Ishikawa (cell line): ENCODE results near the gene PIK3AP1.

ENCODE experiments used
- CEBPB ChIP-seq: IDR thresholded peaks from 2 replicates; pipeline ENCODE4 v1.6.1; 2012
- CREB1 ChIP-seq: IDR thresholded peaks from 2 replicates; pipeline ENCODE4 v1.6.1; 2012; ENCODE audit warnings: low read depth
- EGR1 ChIP-seq: IDR thresholded peaks from 2 replicates; pipeline ENCODE4 v1.6.1; 2012
- EP300 ChIP-seq: IDR thresholded peaks from 2 replicates; pipeline ENCODE4 v1.6.1; 2012; ENCODE audit warnings: borderline replicate concordance
- FOXM1 ChIP-seq: IDR thresholded peaks from 2 replicates; pipeline ENCODE4 v1.6.1; 2012; ENCODE audit warnings: low read depth, borderline replicate concordance
- NFIC ChIP-seq: IDR thresholded peaks from 2 replicates; pipeline ENCODE4 v1.6.1; 2012
- RAD21 ChIP-seq: IDR thresholded peaks from 2 replicates; pipeline ENCODE4 v1.6.1; 2012; ENCODE audit warnings: low read depth
- TAF1 ChIP-seq: IDR thresholded peaks from 2 replicates; pipeline ENCODE4 v1.6.1; 2012; ENCODE audit warnings: low read depth, mild to moderate bottlenecking
- TCF12 ChIP-seq: IDR thresholded peaks from 2 replicates; pipeline ENCODE4 v1.6.1; 2012; ENCODE audit warnings: low read depth
- TEAD4 ChIP-seq: IDR thresholded peaks from 2 replicates; pipeline ENCODE4 v1.6.1; 2012
- YY1 ChIP-seq: IDR thresholded peaks from 2 replicates; pipeline ENCODE4 v1.6.1; 2012; ENCODE audit warnings: low read depth
- ZBTB7A ChIP-seq: IDR thresholded peaks from 2 replicates; pipeline ENCODE4 v1.6.1; 2012; ENCODE audit warnings: low read depth
- TF ChIP-seq, protein P1 (sequence below): IDR thresholded peaks from 2 replicates; pipeline ENCODE4 v1.6.1; 2012
- TF ChIP-seq, protein P2 (sequence below): IDR thresholded peaks from 2 replicates; pipeline ENCODE4 v1.6.1; 2012
- TF ChIP-seq, protein P3 (sequence below): IDR thresholded peaks from 2 replicates; pipeline ENCODE4 v1.6.1; 2012; ENCODE audit warnings: low read depth, mild to moderate bottlenecking

Gene PIK3AP1

DNA sequence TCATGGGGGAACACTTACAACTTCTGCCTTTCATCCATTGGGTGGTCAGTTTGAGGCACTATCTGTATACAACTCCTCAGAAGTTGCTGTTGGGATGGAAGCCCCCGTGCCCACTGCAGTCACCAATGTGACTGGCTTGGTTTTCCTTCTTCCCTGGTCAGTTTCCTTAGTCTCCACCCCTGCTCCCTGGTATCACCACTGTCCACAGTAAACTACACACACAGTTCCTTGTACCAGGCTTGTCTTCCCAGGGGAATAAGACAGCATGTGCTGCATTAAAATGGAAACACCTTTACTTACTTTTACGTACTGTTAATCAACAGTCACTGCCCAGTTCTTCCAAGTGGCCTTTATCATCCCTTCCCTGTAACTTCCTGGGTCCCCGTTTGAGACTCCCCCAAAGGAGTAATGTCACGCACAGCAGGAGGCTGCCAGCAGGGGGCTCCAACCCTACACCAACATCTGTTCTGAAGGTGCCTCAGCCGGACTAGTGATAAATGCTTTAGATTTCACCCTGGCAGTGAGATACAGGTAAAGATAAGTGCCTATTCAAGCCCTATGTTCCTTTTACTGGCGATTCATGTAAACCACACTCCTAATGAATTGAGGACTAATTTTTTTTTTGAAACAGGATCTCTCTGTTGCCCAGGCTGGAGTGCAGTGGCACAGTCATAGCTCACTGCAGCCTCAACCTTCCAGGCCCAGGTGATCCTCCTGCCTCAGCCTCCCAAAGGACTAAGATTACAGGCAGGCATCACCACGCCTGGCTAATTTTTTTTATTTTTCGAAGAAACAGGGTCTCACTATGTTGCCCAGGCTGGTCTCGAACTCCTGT, 45.3 kb upstream of the PIK3AP1 start:
- TF ChIP-seq NFIC (no peak), FOXM1 (no peak), RAD21 (peak; percentile 70), EP300 (no peak)
- TF ChIP-seq, protein P1, sequence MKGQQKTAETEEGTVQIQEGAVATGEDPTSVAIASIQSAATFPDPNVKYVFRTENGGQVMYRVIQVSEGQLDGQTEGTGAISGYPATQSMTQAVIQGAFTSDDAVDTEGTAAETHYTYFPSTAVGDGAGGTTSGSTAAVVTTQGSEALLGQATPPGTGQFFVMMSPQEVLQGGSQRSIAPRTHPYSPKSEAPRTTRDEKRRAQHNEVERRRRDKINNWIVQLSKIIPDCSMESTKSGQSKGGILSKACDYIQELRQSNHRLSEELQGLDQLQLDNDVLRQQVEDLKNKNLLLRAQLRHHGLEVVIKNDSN: no peak
- TF ChIP-seq, protein P2, sequence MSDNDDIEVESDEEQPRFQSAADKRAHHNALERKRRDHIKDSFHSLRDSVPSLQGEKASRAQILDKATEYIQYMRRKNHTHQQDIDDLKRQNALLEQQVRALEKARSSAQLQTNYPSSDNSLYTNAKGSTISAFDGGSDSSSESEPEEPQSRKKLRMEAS: no peak

- no peak for TF ChIP-seq RAD21
- TF ChIP-seq, protein P1: no peak
- no peak for TF ChIP-seq CEBPB
- TF ChIP-seq YY1: no peak
- TF ChIP-seq NFIC: no peak
- no peak for TF ChIP-seq EGR1
- no peak for TF ChIP-seq ZBTB7A
- TF ChIP-seq EP300: no peak
- TF ChIP-seq, protein P2: no peak
- TF ChIP-seq FOXM1: no peak
- TF ChIP-seq TAF1: no peak
- TF ChIP-seq, protein P3, sequence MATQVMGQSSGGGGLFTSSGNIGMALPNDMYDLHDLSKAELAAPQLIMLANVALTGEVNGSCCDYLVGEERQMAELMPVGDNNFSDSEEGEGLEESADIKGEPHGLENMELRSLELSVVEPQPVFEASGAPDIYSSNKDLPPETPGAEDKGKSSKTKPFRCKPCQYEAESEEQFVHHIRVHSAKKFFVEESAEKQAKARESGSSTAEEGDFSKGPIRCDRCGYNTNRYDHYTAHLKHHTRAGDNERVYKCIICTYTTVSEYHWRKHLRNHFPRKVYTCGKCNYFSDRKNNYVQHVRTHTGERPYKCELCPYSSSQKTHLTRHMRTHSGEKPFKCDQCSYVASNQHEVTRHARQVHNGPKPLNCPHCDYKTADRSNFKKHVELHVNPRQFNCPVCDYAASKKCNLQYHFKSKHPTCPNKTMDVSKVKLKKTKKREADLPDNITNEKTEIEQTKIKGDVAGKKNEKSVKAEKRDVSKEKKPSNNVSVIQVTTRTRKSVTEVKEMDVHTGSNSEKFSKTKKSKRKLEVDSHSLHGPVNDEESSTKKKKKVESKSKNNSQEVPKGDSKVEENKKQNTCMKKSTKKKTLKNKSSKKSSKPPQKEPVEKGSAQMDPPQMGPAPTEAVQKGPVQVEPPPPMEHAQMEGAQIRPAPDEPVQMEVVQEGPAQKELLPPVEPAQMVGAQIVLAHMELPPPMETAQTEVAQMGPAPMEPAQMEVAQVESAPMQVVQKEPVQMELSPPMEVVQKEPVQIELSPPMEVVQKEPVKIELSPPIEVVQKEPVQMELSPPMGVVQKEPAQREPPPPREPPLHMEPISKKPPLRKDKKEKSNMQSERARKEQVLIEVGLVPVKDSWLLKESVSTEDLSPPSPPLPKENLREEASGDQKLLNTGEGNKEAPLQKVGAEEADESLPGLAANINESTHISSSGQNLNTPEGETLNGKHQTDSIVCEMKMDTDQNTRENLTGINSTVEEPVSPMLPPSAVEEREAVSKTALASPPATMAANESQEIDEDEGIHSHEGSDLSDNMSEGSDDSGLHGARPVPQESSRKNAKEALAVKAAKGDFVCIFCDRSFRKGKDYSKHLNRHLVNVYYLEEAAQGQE: no peak
- no peak for TF ChIP-seq CREB1
- no peak for TF ChIP-seq TCF12
Observed at GRCh38 chr10:96764425-96765060, 44.2 kb upstream of the PIK3AP1 start.

DNA sequence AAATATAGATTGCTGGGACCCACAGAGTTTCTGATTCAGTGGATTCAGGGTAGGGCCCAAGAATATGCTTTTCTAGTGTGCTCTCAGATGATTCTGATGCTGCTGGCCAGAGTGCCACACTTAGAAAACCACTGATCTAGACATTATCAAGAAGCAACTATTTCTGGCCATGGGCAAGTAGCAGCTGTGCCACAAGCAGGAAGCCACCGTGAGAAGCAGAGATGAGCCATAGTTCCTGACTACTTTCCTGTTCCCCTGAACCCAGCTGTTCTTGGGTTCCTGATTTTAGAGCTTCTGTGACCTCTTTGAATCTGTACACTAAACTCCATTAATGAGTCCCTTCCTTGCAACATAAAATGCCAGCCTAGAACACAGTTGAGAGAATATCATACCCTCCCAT, 38.1 kb upstream of the PIK3AP1 start:
- TF ChIP-seq YY1 (no peak), FOXM1 (no peak), CEBPB (no peak), TAF1 (no peak), TEAD4 (no peak), ZBTB7A (no peak), EP300 (no peak)
- TF ChIP-seq, protein P3: no peak
- TF ChIP-seq, protein P2: no peak
- TF ChIP-seq, protein P1: no peak

DNA sequence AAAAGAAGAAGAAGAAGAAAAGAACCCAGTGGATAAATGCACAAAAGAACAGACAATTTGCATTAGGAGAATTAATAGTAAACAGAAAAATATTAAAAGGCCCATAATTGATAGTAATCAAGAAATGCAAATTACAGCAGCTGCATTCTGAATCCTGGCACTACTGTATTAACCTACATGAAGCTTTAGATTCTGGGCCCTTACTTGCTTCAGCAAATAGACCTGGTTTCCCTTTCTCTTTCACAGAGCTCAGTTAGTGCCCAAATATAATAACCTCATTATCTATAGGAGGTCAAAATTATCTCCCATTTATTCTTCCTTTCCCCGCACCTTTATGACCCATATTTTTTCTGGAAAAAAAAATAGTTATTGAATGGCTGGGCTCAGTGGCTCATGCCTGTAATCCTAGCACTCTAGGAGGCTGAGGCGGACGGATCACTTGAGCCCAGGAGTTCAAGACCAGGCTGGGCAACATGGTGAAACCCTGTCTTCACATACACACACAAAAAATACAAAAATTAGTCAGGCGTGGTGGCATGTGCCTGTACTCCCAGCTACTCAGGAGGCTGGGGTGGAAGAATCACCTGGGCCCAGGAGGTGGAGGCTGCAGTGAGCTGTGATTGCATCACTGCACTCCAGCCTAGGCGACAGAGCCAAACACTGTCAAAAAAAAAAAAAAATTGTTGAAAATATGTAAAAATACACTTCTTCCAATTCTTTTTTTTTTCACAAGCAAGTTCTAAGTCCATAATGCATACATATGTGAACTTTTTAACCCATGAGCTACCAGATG, 36.0 kb upstream of the PIK3AP1 start:
- TF ChIP-seq CREB1 (no peak), CEBPB (peak; percentile 40)

DNA sequence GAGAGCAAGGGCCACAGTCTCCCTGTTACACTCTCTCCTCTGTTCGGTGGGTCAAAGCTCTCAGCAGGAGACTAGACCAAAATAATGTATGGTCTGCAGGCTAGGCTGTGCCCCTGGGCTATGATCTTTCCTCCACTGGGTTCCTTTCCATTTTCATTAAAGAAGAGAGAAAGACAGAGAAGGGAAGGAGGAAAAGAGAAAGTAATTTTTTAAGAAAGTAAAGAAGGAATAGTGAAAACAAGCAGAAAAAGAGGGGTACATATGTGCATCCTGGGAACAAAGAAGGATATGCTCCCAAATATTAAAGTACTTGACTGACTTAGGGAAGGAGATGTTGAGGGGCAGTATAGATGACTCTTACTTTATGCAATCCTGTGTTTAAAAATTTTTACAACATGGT, 33.6 kb upstream of the PIK3AP1 start:
- TF ChIP-seq TEAD4 (no peak), ZBTB7A (no peak), EP300 (no peak), EGR1 (no peak), TCF12 (no peak), FOXM1 (no peak), TAF1 (no peak), CREB1 (no peak), NFIC (no peak), RAD21 (no peak), CEBPB (no peak), YY1 (no peak)
- TF ChIP-seq, protein P2: no peak
- TF ChIP-seq, protein P3: no peak
- TF ChIP-seq, protein P1: no peak
